Measurements from ENCODE around the gene RNASEH1. TPM values are rescaled to one million over a fixed set of nuclear protein-coding genes. Genes with fewer than 3 reads are reported as not detected.

The RNASEH1 gene
- total RNA-seq, 1 experiment from 2014 or later = 48.3 TPM

DNA sequence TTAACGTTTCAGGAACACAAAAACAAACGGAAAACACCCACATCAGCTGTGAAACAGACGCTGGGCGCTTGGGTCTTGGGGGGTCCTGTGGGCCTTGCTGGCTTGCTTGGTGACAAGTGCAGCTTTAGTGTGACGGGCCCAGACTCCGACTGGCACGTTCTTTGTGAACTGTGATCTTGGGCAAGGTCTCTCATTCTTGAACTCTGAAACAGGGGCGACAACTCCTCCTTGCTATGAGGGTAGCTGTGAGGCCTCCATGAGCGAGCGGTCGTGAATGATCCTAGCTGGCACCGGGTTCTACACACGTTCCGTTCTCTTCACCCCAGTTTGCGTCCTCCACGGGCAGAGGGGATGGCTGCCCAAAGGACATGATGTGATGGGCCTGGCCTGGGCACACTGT is 28.1 kb upstream of the RNASEH1 start:
- Histone ChIP-seq H3K4me3 (ENCODE audit: low read depth, low read length, poor library complexity, severe bottlenecking) (no peak overlapping the region), H3K9me3 (ENCODE audit: low read depth, low read length, poor library complexity, severe bottlenecking) (no peaks in the 10 kb centered on the region), H3K4me1 (ENCODE audit: insufficient read depth, low read length, poor library complexity, severe bottlenecking) (no peaks in the 10 kb centered on the region), H3K27ac (ENCODE audit: low read depth, low read length, poor library complexity, severe bottlenecking) (no peak overlapping the region), H3K36me3 (ENCODE audit: insufficient read depth, low read length, poor library complexity, severe bottlenecking) (peaks cover 33% of the 10 kb centered on the region), H3K27me3 (replicated peaks; ENCODE audit: insufficient read depth, low read depth, low read length, poor library complexity) (no peaks in the 10 kb centered on the region)
- DNase-seq (ENCODE audit: low spot score) = no peak
- no peak for TF ChIP-seq EZH2 (IDR thresholded peaks at IDR 0.05; ENCODE audit: borderline replicate concordance, low read depth, low read length, poor library complexity, severe bottlenecking)
- TF ChIP-seq, protein P1, sequence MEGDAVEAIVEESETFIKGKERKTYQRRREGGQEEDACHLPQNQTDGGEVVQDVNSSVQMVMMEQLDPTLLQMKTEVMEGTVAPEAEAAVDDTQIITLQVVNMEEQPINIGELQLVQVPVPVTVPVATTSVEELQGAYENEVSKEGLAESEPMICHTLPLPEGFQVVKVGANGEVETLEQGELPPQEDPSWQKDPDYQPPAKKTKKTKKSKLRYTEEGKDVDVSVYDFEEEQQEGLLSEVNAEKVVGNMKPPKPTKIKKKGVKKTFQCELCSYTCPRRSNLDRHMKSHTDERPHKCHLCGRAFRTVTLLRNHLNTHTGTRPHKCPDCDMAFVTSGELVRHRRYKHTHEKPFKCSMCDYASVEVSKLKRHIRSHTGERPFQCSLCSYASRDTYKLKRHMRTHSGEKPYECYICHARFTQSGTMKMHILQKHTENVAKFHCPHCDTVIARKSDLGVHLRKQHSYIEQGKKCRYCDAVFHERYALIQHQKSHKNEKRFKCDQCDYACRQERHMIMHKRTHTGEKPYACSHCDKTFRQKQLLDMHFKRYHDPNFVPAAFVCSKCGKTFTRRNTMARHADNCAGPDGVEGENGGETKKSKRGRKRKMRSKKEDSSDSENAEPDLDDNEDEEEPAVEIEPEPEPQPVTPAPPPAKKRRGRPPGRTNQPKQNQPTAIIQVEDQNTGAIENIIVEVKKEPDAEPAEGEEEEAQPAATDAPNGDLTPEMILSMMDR (conservative IDR thresholded peaks at IDR 0.05; ENCODE audit: low read depth, low read length) = no peak
- CTCF ChIA-PET = no interaction called here
- POLR2A ChIA-PET (ENCODE audit: low non-redundant PET) = no interaction called here
- no TSS peak for BruUV-seq (replicated peaks)
- intact Hi-C loops (cut with micrococcal nuclease; ENCODE audit: unreplicated experiment) = no loop called here

DNA sequence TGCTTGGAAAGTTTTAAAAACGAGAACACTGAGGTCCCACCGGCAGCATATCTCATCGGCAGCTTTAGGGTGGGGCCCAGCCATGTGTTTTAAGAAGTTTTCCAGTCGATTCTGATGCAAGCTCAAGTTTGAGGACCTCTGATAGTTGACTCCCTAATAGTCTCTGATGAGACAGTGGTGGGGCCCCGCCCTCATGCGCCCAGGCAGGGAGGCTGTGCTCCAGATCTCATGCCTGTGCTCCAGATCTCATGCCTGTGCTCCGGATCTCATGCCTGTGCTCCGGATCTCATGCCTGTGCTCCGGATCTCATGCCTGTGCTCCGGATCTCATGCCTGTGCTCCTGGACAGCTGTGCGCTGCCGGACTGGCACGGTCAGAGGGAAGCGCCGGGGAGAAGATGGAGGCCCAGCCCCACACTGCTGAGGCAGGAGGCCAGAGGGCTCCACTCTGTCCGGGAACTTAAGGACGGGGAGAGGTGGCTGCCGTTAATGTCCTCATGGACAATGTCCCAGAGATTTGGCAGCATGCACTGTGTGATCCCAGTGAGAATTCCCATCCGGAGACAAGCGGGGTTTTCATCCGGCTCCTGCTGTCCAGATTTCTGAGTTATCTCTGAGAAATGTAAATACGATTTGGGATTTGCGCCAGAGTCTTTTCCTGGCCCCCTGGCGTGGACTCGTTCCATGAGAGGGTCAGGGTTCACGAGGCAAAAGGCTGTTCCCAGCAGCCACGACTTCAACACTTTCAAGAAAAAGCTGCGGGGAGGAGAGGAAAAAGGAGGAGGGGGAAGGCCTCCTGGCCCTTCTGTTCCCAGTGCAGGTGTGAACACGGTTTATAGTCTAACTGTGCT is 27.4 kb upstream of the RNASEH1 start:
- H3K4me1 ChIP-seq (ENCODE audit: insufficient read depth, low read length, poor library complexity, severe bottlenecking) = no peaks in the 10 kb centered on the region
- ChIA-PET CTCF (no interaction called here), POLR2A (ENCODE audit: low non-redundant PET) (no interaction called here)
- H3K36me3 ChIP-seq (ENCODE audit: insufficient read depth, low read length, poor library complexity, severe bottlenecking) = peaks cover 41% of the 10 kb centered on the region
- no peaks in the 10 kb centered on the region for H3K27me3 ChIP-seq (replicated peaks; ENCODE audit: insufficient read depth, low read depth, low read length, poor library complexity)
- intact Hi-C loops (cut with micrococcal nuclease; ENCODE audit: unreplicated experiment) = no loop called here
- TF ChIP-seq, protein P1 (conservative IDR thresholded peaks at IDR 0.05; ENCODE audit: low read depth, low read length) = no peak
- TF ChIP-seq EZH2 (IDR thresholded peaks at IDR 0.05; ENCODE audit: borderline replicate concordance, low read depth, low read length, poor library complexity, severe bottlenecking) = no peak
- no peak overlapping the region for H3K27ac ChIP-seq (ENCODE audit: low read depth, low read length, poor library complexity, severe bottlenecking)
- no TSS peak for BruUV-seq (replicated peaks)
- DNase-seq (ENCODE audit: low spot score) = no peak
- H3K4me3 ChIP-seq (ENCODE audit: low read depth, low read length, poor library complexity, severe bottlenecking) = no peak overlapping the region
- H3K9me3 ChIP-seq (ENCODE audit: low read depth, low read length, poor library complexity, severe bottlenecking) = no peaks in the 10 kb centered on the region

DNA sequence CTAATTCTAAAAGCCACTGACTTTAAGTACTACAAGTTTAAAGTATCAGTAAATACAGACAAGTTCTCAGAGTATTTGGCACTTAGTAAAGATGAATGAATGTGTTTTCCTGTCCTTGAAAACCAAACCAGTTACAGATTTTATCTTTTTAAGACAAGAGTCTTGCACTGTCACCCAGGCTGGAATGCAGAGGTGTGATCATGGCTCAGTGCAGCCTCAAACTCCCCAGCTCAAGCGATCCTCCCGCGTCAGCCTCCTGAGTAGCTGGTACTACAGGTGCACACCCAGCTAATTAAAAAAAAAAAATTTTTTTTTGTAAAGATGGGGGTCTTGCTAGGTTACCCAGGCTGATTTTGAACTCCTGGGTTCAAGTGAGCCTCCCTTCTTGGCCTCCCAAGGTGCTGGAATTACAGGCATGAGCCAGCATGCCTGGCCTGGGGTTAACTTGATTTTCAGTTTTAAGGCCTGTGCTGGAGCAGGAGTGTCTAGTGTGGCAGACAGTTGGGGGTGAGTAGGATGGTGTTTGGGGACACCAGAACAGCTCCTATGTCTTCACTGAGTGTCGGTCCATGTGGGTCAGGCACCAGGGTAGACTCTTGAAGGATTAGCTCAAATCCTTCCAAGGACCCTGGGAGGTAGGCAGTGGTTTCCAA is 26.6 kb upstream of the RNASEH1 start:
- Histone ChIP-seq H3K4me1 (ENCODE audit: insufficient read depth, low read length, poor library complexity, severe bottlenecking) (no peaks in the 10 kb centered on the region), H3K4me3 (ENCODE audit: low read depth, low read length, poor library complexity, severe bottlenecking) (no peak overlapping the region), H3K36me3 (ENCODE audit: insufficient read depth, low read length, poor library complexity, severe bottlenecking) (peaks cover 48% of the 10 kb centered on the region), H3K27ac (ENCODE audit: low read depth, low read length, poor library complexity, severe bottlenecking) (no peak overlapping the region), H3K9me3 (ENCODE audit: low read depth, low read length, poor library complexity, severe bottlenecking) (no peaks in the 10 kb centered on the region), H3K27me3 (replicated peaks; ENCODE audit: insufficient read depth, low read depth, low read length, poor library complexity) (no peaks in the 10 kb centered on the region)
- intact Hi-C loops (cut with micrococcal nuclease; ENCODE audit: unreplicated experiment) = no loop called here
- ChIA-PET POLR2A (ENCODE audit: low non-redundant PET) (no interaction called here), CTCF (no interaction called here)
- DNase-seq (ENCODE audit: low spot score) = no peak
- BruUV-seq (replicated peaks) = no TSS peak
- no peak for TF ChIP-seq EZH2 (IDR thresholded peaks at IDR 0.05; ENCODE audit: borderline replicate concordance, low read depth, low read length, poor library complexity, severe bottlenecking)
- TF ChIP-seq, protein P1 (conservative IDR thresholded peaks at IDR 0.05; ENCODE audit: low read depth, low read length) = no peak
